ENCODE results near the gene PHF2. TPM values are rescaled to one million over a fixed set of nuclear protein-coding genes. Genes with fewer than 3 reads are reported as not detected.

Gene PHF2
- total RNA-seq, 1 experiment from 2014 or later: 11.6 TPM

GRCh38 chr9:93623753-93624152, 47.4 kb downstream of the PHF2 start:
- DNase-seq (ENCODE audit: low spot score) (no peak), ATAC-seq (no peak)
- H3K4me1 Mint-ChIP-seq: peaks cover 3% of the 10 kb centered on the region; the same call in 1 of the 2 replicates
- H3K9me3 Mint-ChIP-seq: peaks cover 25% of the 10 kb centered on the region
- ChIA-PET POLR2A (no interaction called here), CTCF (no interaction called here)
- H3K4me3 Mint-ChIP-seq: no peak overlapping the region
- H3K36me3 Mint-ChIP-seq: peaks cover 7% of the 10 kb centered on the region
- TF ChIP-seq ZBTB21 (CRISPR knock-in tag; IDR thresholded peaks at IDR 0.05; ENCODE audit: borderline replicate concordance) (no peak), MAX (CRISPR knock-in tag; IDR thresholded peaks at IDR 0.05) (no peak), ZNF396 (CRISPR knock-in tag; IDR thresholded peaks at IDR 0.05; ENCODE audit: borderline replicate concordance) (no peak), GTF2I (CRISPR knock-in tag; conservative IDR thresholded peaks at IDR 0.05) (no peak), SMAD4 (CRISPR knock-in tag; IDR thresholded peaks at IDR 0.05) (no peak), TCF7 (CRISPR knock-in tag; IDR thresholded peaks at IDR 0.05; ENCODE audit: low read depth) (no peak), FOXK1 (CRISPR knock-in tag; IDR thresholded peaks at IDR 0.05) (no peak), JUN (CRISPR knock-in tag; IDR thresholded peaks at IDR 0.05) (no peak), ZNF232 (CRISPR knock-in tag; IDR thresholded peaks at IDR 0.05) (no peak), OVOL2 (CRISPR knock-in tag; IDR thresholded peaks at IDR 0.05; ENCODE audit: borderline replicate concordance) (no peak)
- H3K27ac Mint-ChIP-seq: no peak overlapping the region
- H3K27me3 Mint-ChIP-seq (ENCODE audit: low read depth): no peaks in the 10 kb centered on the region

DNA sequence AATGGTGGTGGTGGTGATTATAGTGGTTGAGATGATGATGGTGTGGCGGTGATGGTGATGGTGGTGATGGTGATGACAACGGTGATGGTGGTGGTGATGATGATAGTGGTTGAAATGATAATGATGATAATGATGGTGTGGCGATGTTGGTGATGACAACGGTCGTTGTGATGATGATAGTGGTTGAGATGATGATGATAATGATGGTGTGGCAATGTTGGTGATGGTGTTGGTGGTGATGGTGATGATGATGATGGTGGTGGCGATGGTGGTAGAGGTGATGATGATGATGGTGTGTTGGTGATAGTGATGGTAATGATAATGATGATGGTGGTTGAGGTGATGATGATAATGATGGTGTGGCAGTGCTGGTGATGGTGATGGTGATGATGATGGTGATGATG, 48.0 kb downstream of the PHF2 start:
- no peak overlapping the region for H3K27ac Mint-ChIP-seq
- H3K4me3 Mint-ChIP-seq: no peak overlapping the region
- ChIA-PET POLR2A (no interaction called here), CTCF (no interaction called here)
- peaks cover 3% of the 10 kb centered on the region; the same call in 1 of the 2 replicates for H3K4me1 Mint-ChIP-seq
- H3K9me3 Mint-ChIP-seq: peaks cover 25% of the 10 kb centered on the region
- H3K27me3 Mint-ChIP-seq (ENCODE audit: low read depth): no peaks in the 10 kb centered on the region
- H3K36me3 Mint-ChIP-seq: peaks cover 7% of the 10 kb centered on the region
- no peak for DNase-seq (ENCODE audit: low spot score)
- ATAC-seq: no peak
- no peak for TF ChIP-seq ZNF232 (CRISPR knock-in tag; IDR thresholded peaks at IDR 0.05)
- TF ChIP-seq TCF7 (CRISPR knock-in tag; IDR thresholded peaks at IDR 0.05; ENCODE audit: low read depth): no peak
- TF ChIP-seq OVOL2 (CRISPR knock-in tag; IDR thresholded peaks at IDR 0.05; ENCODE audit: borderline replicate concordance): no peak
- TF ChIP-seq, protein P1, sequence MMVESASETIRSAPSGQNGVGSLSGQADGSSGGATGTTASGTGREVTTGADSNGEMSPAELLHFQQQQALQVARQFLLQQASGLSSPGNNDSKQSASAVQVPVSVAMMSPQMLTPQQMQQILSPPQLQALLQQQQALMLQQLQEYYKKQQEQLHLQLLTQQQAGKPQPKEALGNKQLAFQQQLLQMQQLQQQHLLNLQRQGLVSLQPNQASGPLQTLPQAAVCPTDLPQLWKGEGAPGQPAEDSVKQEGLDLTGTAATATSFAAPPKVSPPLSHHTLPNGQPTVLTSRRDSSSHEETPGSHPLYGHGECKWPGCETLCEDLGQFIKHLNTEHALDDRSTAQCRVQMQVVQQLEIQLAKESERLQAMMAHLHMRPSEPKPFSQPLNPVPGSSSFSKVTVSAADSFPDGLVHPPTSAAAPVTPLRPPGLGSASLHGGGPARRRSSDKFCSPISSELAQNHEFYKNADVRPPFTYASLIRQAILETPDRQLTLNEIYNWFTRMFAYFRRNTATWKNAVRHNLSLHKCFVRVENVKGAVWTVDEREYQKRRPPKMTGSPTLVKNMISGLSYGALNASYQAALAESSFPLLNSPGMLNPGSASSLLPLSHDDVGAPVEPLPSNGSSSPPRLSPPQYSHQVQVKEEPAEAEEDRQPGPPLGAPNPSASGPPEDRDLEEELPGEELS (CRISPR knock-in tag; IDR thresholded peaks at IDR 0.05): no peak
- TF ChIP-seq, protein P2, sequence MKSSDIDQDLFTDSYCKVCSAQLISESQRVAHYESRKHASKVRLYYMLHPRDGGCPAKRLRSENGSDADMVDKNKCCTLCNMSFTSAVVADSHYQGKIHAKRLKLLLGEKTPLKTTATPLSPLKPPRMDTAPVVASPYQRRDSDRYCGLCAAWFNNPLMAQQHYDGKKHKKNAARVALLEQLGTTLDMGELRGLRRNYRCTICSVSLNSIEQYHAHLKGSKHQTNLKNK (CRISPR knock-in tag; IDR thresholded peaks at IDR 0.05): no peak
- TF ChIP-seq ETV6 (CRISPR knock-in tag; IDR thresholded peaks at IDR 0.05): no peak
- TF ChIP-seq NFYB (CRISPR knock-in tag; conservative IDR thresholded peaks at IDR 0.05; ENCODE audit: low read depth): no peak
- TF ChIP-seq, protein P3, sequence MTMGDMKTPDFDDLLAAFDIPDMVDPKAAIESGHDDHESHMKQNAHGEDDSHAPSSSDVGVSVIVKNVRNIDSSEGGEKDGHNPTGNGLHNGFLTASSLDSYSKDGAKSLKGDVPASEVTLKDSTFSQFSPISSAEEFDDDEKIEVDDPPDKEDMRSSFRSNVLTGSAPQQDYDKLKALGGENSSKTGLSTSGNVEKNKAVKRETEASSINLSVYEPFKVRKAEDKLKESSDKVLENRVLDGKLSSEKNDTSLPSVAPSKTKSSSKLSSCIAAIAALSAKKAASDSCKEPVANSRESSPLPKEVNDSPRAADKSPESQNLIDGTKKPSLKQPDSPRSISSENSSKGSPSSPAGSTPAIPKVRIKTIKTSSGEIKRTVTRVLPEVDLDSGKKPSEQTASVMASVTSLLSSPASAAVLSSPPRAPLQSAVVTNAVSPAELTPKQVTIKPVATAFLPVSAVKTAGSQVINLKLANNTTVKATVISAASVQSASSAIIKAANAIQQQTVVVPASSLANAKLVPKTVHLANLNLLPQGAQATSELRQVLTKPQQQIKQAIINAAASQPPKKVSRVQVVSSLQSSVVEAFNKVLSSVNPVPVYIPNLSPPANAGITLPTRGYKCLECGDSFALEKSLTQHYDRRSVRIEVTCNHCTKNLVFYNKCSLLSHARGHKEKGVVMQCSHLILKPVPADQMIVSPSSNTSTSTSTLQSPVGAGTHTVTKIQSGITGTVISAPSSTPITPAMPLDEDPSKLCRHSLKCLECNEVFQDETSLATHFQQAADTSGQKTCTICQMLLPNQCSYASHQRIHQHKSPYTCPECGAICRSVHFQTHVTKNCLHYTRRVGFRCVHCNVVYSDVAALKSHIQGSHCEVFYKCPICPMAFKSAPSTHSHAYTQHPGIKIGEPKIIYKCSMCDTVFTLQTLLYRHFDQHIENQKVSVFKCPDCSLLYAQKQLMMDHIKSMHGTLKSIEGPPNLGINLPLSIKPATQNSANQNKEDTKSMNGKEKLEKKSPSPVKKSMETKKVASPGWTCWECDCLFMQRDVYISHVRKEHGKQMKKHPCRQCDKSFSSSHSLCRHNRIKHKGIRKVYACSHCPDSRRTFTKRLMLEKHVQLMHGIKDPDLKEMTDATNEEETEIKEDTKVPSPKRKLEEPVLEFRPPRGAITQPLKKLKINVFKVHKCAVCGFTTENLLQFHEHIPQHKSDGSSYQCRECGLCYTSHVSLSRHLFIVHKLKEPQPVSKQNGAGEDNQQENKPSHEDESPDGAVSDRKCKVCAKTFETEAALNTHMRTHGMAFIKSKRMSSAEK (CRISPR knock-in tag; IDR thresholded peaks at IDR 0.05; ENCODE audit: borderline replicate concordance): no peak

GRCh38 chr9:93624977-93625376, 48.6 kb downstream of the PHF2 start:
- TF ChIP-seq ZNF317 (CRISPR knock-in tag; IDR thresholded peaks at IDR 0.05; ENCODE audit: borderline replicate concordance, low read depth) (no peak), ZBTB43 (CRISPR knock-in tag; IDR thresholded peaks at IDR 0.05) (no peak), AFF4 (CRISPR knock-in tag; IDR thresholded peaks at IDR 0.05; ENCODE audit: borderline replicate concordance) (no peak)
- TF ChIP-seq, protein P4, sequence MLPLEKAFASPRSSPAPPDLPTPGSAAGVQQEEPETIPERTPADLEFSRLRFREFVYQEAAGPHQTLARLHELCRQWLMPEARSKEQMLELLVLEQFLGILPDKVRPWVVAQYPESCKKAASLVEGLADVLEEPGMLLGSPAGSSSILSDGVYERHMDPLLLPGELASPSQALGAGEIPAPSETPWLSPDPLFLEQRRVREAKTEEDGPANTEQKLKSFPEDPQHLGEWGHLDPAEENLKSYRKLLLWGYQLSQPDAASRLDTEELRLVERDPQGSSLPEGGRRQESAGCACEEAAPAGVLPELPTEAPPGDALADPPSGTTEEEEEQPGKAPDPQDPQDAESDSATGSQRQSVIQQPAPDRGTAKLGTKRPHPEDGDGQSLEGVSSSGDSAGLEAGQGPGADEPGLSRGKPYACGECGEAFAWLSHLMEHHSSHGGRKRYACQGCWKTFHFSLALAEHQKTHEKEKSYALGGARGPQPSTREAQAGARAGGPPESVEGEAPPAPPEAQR (CRISPR knock-in tag; IDR thresholded peaks at IDR 0.05): no peak
- Mint-ChIP-seq H3K4me3 (no peak overlapping the region), H3K9me3 (peaks cover 25% of the 10 kb centered on the region), H3K36me3 (peaks cover 7% of the 10 kb centered on the region), H3K27ac (no peak overlapping the region), H3K27me3 (ENCODE audit: low read depth) (no peaks in the 10 kb centered on the region), H3K4me1 (0 out of 2 replicates have a peak, but pooled peaks cover 3% of the 10 kb centered on the region)
- CTCF ChIA-PET: no interaction called here
- no peak for DNase-seq (ENCODE audit: low spot score)
- POLR2A ChIA-PET: no interaction called here
- no peak for ATAC-seq
